HFFc6 (cell line): ENCODE data around the gene ARL4D. TPM values are rescaled to one million over a fixed set of nuclear protein-coding genes. Genes with fewer than 3 reads are reported as not detected.

Experiments
- DNase-seq: peaks from one replicate; pipeline ENCODE4 v3.0.0-alpha.2; 2018
- H3K27ac Mint-ChIP-seq: 2 replicates; pipeline ENCODE4 v1.8.0; 2020; ENCODE audit warnings: mild to moderate bottlenecking, mixed read lengths
- H3K27me3 Mint-ChIP-seq: 2 replicates; pipeline ENCODE4 v1.8.0; 2021; ENCODE audit warnings: mild to moderate bottlenecking, moderate library complexity, mixed read lengths; ENCODE audit not compliant: insufficient read depth
- H3K36me3 Mint-ChIP-seq: 2 replicates; pipeline ENCODE4 v1.8.0; 2021; ENCODE audit warnings: low read depth, mixed read lengths
- H3K4me1 Mint-ChIP-seq: 2 replicates; pipeline ENCODE4 v1.8.0; 2020; ENCODE audit warnings: low read depth, mixed read lengths
- H3K4me3 Mint-ChIP-seq: 2 replicates; pipeline ENCODE4 v1.8.0; 2020; ENCODE audit warnings: mild to moderate bottlenecking, moderate library complexity, mixed read lengths
- H3K9me3 Mint-ChIP-seq: 2 replicates; pipeline ENCODE4 v1.8.0; 2020; ENCODE audit warnings: mild to moderate bottlenecking, mixed read lengths
- CTCF ChIP-seq: fragments of 200-600 bp; sonication (generic); IDR thresholded peaks from 2 replicates; pipeline ENCODE4 v1.5.0; 2021; ENCODE audit warnings: antibody characterized with exemption, mild to moderate bottlenecking
- total RNA-seq, 6 experiments: library from RNA; stranded (reverse); fragmentation: NEBNext Ultra II Directional; extraction: Animal tissue kit (Norgen Biotek cat#: 25700); gene quantifications; 2 replicates in 1 of 6; 3 replicates in 5 of 6; pipeline ENCODE4 v1.2.3, GENCODE V29; 2021

ARL4D gene
- total RNA-seq, 6 experiments from 2014 or later: 24.9 to 27.5 (median 26.3) TPM

- H3K36me3 Mint-ChIP-seq: no peaks in the 10 kb centered on the region
- peaks cover 28% of the 10 kb centered on the region for H3K4me1 Mint-ChIP-seq
- H3K27me3 Mint-ChIP-seq: peaks cover 8% of the 10 kb centered on the region; the same call in 1 of the 2 replicates
- no peak overlapping the region for H3K27ac Mint-ChIP-seq
- TF ChIP-seq CTCF: peak; percentile 74
- H3K9me3 Mint-ChIP-seq: no peaks in the 10 kb centered on the region
- no peak overlapping the region for H3K4me3 Mint-ChIP-seq
- DNase-seq: no peak
Observed at GRCh38 chr17:43428524-43428923, 29.7 kb downstream of the ARL4D start.

- no peak for DNase-seq
- H3K4me3 Mint-ChIP-seq: no peak overlapping the region; the same call in 1 of the 2 replicates
- H3K4me1 Mint-ChIP-seq: peaks cover 43% of the 10 kb centered on the region
- no peak for TF ChIP-seq CTCF
- H3K9me3 Mint-ChIP-seq: no peaks in the 10 kb centered on the region
- H3K27ac Mint-ChIP-seq: no peak overlapping the region
- H3K36me3 Mint-ChIP-seq: no peaks in the 10 kb centered on the region
- H3K27me3 Mint-ChIP-seq: peaks cover 3% of the 10 kb centered on the region
Observed at GRCh38 chr17:43430936-43431713, 32.3 kb downstream of the ARL4D start.

- H3K4me1 Mint-ChIP-seq: peaks cover 45% of the 10 kb centered on the region
- no peaks in the 10 kb centered on the region for H3K36me3 Mint-ChIP-seq
- no peaks in the 10 kb centered on the region for H3K9me3 Mint-ChIP-seq
- peak overlapping the region; percentile 0 for H3K4me3 Mint-ChIP-seq
- no peak for DNase-seq
- no peak for TF ChIP-seq CTCF
- peaks cover 2% of the 10 kb centered on the region for H3K27me3 Mint-ChIP-seq
- no peak overlapping the region for H3K27ac Mint-ChIP-seq
Observed at GRCh38 chr17:43431714-43432523, 33.1 kb downstream of the ARL4D start.

GRCh38 chr17:43434902-43435319, 36.1 kb downstream of the ARL4D start:
- H3K27me3 Mint-ChIP-seq: peaks cover 2% of the 10 kb centered on the region
- TF ChIP-seq CTCF: no peak
- peaks cover 37% of the 10 kb centered on the region for H3K4me1 Mint-ChIP-seq
- no peaks in the 10 kb centered on the region for H3K36me3 Mint-ChIP-seq
- H3K27ac Mint-ChIP-seq: no peak overlapping the region
- H3K9me3 Mint-ChIP-seq: no peaks in the 10 kb centered on the region
- no peak overlapping the region for H3K4me3 Mint-ChIP-seq
- DNase-seq: no peak

DNA sequence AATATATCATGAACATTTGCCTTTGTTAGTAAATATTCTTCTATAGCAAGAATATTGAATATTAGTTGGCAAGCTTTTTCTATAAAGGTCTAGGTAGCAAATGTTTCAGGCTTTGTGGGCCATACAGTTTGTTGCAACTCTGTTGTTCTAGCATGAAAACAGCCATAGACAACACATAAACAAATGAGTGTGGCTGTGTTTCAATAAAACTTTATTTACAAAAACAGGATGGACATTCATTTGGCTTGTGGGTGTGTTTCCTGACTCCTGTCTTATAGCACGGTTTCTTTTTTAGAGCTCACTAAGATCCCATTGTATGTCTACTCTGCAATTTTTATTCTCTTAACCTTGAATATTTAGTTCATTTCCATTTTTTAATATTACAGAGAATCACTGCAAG, 39.0 kb downstream of the ARL4D start:
- no peak for DNase-seq
- H3K27ac Mint-ChIP-seq: no peak overlapping the region
- no peaks in the 10 kb centered on the region for H3K9me3 Mint-ChIP-seq
- no peak for TF ChIP-seq CTCF
- H3K27me3 Mint-ChIP-seq: no peaks in the 10 kb centered on the region; the same call in 1 of the 2 replicates
- no peaks in the 10 kb centered on the region for H3K36me3 Mint-ChIP-seq
- H3K4me3 Mint-ChIP-seq: no peak overlapping the region
- H3K4me1 Mint-ChIP-seq: peaks cover 29% of the 10 kb centered on the region
